ENCODE data around the gene HAX1. TPM values are rescaled to one million over a fixed set of nuclear protein-coding genes. Genes with fewer than 3 reads are reported as not detected.
A peak's percentile ranks its signal among the peaks of the same experiment; 100 is the strongest.
"Not testable (repeated sequence)": the region's sequence is repeated elsewhere in the genome, so short reads cannot be mapped to it uniquely, and the experiment has no call there.

Gene HAX1
- total RNA-seq, 2 donors from 2014 or later, result 131 to 136 TPM

DNA sequence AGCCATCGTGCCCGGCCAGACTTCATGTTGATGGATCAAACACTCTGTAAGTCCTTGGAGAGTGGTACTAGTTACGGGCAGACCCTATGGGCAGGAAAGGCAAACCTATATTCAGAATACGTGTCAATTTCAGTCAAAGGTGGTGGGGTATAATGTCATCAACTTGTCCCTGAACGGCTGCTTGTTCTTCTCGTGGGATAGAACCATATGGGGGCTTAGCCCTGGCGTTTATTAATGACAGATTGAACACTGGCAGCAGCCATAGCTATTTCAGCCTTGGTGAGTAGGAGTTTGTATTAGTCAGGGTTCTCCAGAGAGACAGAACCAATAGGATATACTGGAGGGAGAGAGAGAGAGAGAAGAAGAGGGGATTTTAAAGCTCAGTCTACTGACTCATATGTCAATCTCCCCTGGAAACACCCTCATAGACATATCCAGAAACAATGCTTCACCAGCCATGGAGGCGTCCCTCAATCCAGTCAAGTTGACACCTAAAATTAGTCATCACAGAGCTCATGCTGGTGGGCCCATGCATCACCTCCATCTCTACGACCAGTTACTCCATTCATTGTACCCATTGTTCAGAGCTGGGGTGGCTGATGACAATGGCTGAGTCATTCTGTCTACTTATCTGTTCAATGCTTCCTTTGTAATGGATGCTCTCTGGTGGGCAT is 32.4 kb downstream of the HAX1 start:
- peaks cover 4 to 12% of the 10 kb centered on the region in 2 donors for H3K4me1 Mint-ChIP-seq (ENCODE audit: low read depth in 2 of 2)
- no peaks in the 10 kb centered on the region for H3K36me3 Mint-ChIP-seq
- H3K4me3 Mint-ChIP-seq, result no peak overlapping the region
- H3K27ac Mint-ChIP-seq, result no peak overlapping the region
- peaks cover 0 to 9% of the 10 kb centered on the region in 2 donors for H3K27me3 Mint-ChIP-seq
- peak; percentile 65 to 90 for ATAC-seq
- no peaks in the 10 kb centered on the region for H3K9me3 Mint-ChIP-seq
- DNase-seq (ENCODE audit: low spot score), result no peak

- peaks cover 0 to 9% of the 10 kb centered on the region in 2 donors for H3K27me3 Mint-ChIP-seq
Observed at GRCh38 chr1:154306151-154306550, 33.7 kb downstream of the HAX1 start.

GRCh38 chr1:154307670-154308270 is 35.3 kb downstream of the HAX1 start:
- not testable (repeated sequence) for DNase-seq (ENCODE audit: low spot score)

More at GRCh38 chr1:154306151-154306550, 33.7 kb downstream of the HAX1 start:
- Mint-ChIP-seq H3K9me3 (no peaks in the 10 kb centered on the region), H3K4me3 (no peak overlapping the region), H3K4me1 (ENCODE audit: low read depth in 2 of 2) (peaks cover 4 to 12% of the 10 kb centered on the region in 2 donors), H3K36me3 (no peaks in the 10 kb centered on the region), H3K27ac (no peak overlapping the region)
- no peak for DNase-seq (ENCODE audit: low spot score)
- ATAC-seq, result no peak

GRCh38 chr1:154309136-154309535 is 36.7 kb downstream of the HAX1 start:
- not testable (repeated sequence) for H3K4me3 Mint-ChIP-seq; H3K27ac Mint-ChIP-seq; DNase-seq (ENCODE audit: low spot score); H3K9me3 Mint-ChIP-seq; ATAC-seq; H3K36me3 Mint-ChIP-seq
- Mint-ChIP-seq H3K4me1 (ENCODE audit: low read depth in 2 of 2) (peaks cover 4 to 12% of the 10 kb centered on the region in 2 donors), H3K27me3 (peaks cover 0 to 14% of the 10 kb centered on the region in 2 donors)

More at GRCh38 chr1:154307670-154308270, 35.3 kb downstream of the HAX1 start:
- peaks cover 4 to 12% of the 10 kb centered on the region in 2 donors for H3K4me1 Mint-ChIP-seq (ENCODE audit: low read depth in 2 of 2)
- H3K27me3 Mint-ChIP-seq, ATAC-seq, H3K9me3 Mint-ChIP-seq, H3K27ac Mint-ChIP-seq, H3K36me3 Mint-ChIP-seq: not testable (repeated sequence)
- H3K4me3 Mint-ChIP-seq, result peak overlapping the region; percentile 0

DNA sequence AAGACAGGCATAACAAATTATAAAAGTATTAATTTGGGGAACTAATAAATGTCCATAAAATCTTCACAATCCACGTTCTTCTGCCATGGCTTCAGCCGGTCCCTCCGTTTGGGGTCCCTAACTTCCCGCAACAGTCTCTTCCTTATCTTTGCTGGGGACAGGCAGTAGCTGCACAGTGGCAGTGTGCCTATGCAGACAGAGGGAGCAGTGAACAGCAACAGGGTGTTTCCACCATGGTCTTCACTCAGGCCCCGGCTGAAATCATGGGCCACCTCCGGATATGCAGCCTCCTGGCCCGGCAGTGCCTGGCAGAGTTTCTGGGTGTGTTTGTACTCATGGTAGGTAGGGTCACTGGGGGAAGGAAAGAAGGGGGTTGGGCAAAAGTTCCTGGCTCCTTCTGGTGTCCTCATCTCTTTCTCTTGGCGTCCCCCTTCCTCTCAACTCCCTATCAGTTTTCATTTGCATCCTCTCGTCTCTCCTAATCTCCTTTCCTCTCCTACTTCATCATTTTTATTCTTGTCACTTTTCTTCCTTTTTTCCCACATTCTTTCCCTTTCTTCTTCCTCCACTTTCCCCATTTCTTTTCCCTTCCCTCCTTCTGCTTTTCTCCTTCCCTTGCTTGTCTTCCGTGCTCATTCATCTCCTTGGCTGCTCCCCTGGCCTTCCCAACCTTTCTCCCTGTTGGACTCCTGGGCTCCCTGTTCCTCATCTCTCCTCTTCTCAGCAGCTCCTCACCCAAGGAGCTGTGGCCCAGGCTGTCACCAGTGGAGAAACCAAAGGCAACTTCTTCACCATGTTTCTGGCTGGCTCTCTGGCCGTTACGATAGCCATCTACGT is 40.0 kb downstream of the HAX1 start:
- Mint-ChIP-seq H3K27me3 (peaks cover 0 to 11% of the 10 kb centered on the region in 2 donors), H3K4me1 (ENCODE audit: low read depth in 2 of 2) (peaks cover 4 to 11% of the 10 kb centered on the region in 2 donors)
- H3K27ac Mint-ChIP-seq; H3K9me3 Mint-ChIP-seq; H3K36me3 Mint-ChIP-seq; DNase-seq (ENCODE audit: low spot score); H3K4me3 Mint-ChIP-seq; ATAC-seq: not testable (repeated sequence)

DNA sequence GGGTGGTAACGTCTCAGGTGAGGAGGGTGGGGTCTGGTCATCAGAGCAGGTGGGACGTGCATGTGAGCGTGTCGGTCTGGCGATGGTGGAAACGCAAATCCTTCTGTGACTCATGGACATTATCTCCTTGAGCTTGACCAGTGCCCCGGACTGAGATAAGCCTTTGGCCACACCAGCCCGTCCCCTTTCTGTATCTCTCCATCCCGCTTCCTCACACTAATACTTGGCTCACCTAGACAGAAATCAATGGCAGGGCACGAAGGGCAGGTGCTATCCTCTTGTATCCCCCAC is 40.6 kb downstream of the HAX1 start:
- Mint-ChIP-seq H3K4me1 (ENCODE audit: low read depth in 2 of 2) (peaks cover 4 to 5% of the 10 kb centered on the region in 2 donors), H3K9me3 (no peaks in the 10 kb centered on the region), H3K27ac (no peak overlapping the region), H3K36me3 (peaks cover 4% of the 10 kb centered on the region), H3K27me3 (peaks cover 0 to 10% of the 10 kb centered on the region in 2 donors), H3K4me3 (no peak overlapping the region)
- ATAC-seq (no peak), DNase-seq (ENCODE audit: low spot score) (no peak)

DNA sequence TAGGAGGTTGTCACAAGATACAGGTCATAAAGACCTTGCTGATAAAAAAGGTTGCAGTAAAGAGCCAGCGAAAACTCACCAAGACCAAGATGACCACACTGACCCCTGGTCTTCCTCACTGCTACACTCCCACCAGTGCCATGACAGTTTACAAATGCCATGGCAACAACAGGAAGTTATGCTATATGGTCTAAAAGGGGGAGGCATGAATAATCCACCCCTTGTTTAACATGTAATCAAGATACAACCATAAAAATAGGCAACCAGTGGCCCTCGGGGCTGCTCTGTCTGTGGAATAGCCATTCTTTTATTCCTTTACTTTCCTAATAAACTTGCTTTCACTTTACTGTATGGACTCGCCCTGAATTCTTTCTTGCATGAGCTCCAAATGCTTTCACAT is 41.8 kb downstream of the HAX1 start:
- not testable (repeated sequence) for H3K27ac Mint-ChIP-seq; H3K36me3 Mint-ChIP-seq; H3K27me3 Mint-ChIP-seq; H3K4me3 Mint-ChIP-seq; DNase-seq (ENCODE audit: low spot score); H3K4me1 Mint-ChIP-seq (ENCODE audit: low read depth in 2 of 2); H3K9me3 Mint-ChIP-seq; ATAC-seq

- H3K9me3 Mint-ChIP-seq, result no peaks in the 10 kb centered on the region
- H3K36me3 Mint-ChIP-seq, result peaks cover 4% of the 10 kb centered on the region
- DNase-seq (ENCODE audit: low spot score) (no peak), ATAC-seq (no peak)
- no peak overlapping the region for H3K4me3 Mint-ChIP-seq
- peaks cover 5 to 8% of the 10 kb centered on the region in 2 donors for H3K27me3 Mint-ChIP-seq
- H3K27ac Mint-ChIP-seq, result no peak overlapping the region
- no peaks in the 10 kb centered on the region for H3K4me1 Mint-ChIP-seq (ENCODE audit: low read depth in 2 of 2)
Observed at GRCh38 chr1:154316704-154317103, 44.3 kb downstream of the HAX1 start.

DNA sequence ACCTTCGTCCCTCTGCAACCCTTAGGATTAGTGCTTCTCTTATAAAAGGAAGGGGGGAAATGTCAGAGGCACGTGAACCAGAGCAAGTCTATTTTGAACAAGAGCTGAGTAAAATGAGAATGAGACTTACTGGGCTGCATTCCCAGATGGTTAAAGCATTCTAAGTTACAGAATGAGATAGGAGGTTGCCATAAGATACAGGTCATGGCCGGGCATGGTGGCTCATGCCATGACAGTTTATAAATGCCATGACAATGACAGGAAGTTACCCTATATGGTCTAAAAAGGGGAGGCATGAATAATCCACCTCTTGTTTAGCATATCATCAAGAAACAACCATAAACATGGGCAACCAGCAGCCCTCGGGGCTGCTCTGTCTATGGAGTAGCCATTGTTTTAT is 46.0 kb downstream of the HAX1 start:
- no peak overlapping the region for H3K27ac Mint-ChIP-seq
- H3K4me3 Mint-ChIP-seq, result no peak overlapping the region
- H3K4me1 Mint-ChIP-seq (ENCODE audit: low read depth in 2 of 2), result no peaks in the 10 kb centered on the region
- ATAC-seq (no peak), DNase-seq (ENCODE audit: low spot score) (no peak)
- H3K9me3 Mint-ChIP-seq, result no peaks in the 10 kb centered on the region
- H3K27me3 Mint-ChIP-seq, result peaks cover 2 to 13% of the 10 kb centered on the region in 2 donors
- peaks cover 4% of the 10 kb centered on the region for H3K36me3 Mint-ChIP-seq

DNA sequence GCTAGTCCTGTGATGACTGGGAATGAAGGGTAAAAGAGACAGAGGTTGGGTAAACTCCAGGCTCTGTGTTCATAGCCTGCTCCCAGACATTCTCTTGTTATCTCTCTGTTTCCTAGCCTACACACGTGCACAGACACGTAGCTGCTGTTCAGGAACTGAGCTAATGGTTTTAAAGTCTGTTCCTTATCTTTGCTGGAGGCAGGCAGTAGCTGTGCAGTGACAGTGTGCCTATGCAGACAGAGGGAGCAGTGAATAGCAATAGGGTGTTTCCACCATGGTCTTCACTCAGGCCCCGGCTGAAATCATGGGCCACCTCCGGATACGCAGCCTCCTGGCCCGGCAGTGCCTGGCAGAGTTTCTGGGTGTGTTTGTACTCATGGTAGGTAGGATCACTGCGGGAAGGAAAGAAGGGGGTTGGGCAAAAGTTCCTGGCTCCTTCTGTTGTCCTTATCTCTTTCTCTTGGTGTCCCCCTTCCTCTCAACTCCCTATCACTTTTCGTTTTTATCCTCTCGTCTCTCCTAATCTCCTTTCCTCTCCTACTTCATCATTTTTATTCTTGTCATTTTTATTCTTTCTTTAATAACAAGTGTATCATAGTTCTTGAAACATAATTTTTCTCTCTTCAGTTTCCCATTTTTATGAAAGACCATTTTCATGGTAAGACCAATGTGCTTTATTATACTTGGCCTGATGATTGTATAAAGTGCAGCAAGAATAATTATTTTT is 48.6 kb downstream of the HAX1 start, which contains the start of gene AQP10:
TSS of gene AQP10 (plus strand) at position 212 of the 727 bp plus-strand sequence. CDS start at position 275, 63 bp downstream.
- H3K36me3 Mint-ChIP-seq, result peaks cover 4% of the 10 kb centered on the region
- peaks cover 2 to 13% of the 10 kb centered on the region in 2 donors for H3K27me3 Mint-ChIP-seq
- H3K27ac Mint-ChIP-seq, result no peak within 1 kb of the TSS
- no peak within 1 kb of the TSS for H3K4me3 Mint-ChIP-seq
- DNase-seq (ENCODE audit: low spot score) (no peak), ATAC-seq (no peak)
- no peaks in the 10 kb centered on the region for H3K9me3 Mint-ChIP-seq
- peaks cover 3% of the 10 kb centered on the region in 2 donors for H3K4me1 Mint-ChIP-seq (ENCODE audit: low read depth in 2 of 2)

DNA sequence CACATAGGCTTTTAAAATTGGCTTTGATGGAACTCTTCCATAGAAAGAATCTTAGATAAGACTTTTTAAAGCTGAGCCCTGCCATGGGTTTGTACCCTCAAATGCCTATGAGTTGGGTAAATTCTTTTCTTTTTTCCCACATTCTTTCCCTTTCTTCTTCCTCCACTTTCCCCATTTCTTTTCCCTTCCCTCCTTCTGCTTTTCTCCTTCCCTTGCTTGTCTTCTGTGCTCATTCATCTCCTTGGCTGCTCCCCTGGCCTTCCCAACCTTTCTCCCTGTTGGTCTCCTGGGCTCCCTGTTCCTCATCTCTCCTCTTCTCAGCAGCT is 49.1 kb downstream of the HAX1 start:
- not testable (repeated sequence) for H3K4me1 Mint-ChIP-seq (ENCODE audit: low read depth in 2 of 2); H3K4me3 Mint-ChIP-seq; H3K36me3 Mint-ChIP-seq; DNase-seq (ENCODE audit: low spot score); H3K9me3 Mint-ChIP-seq; H3K27ac Mint-ChIP-seq; ATAC-seq
- H3K27me3 Mint-ChIP-seq, result peaks cover 2 to 13% of the 10 kb centered on the region in 2 donors

- H3K27ac Mint-ChIP-seq, result no peak overlapping the region
- no peak overlapping the region for H3K4me3 Mint-ChIP-seq
- H3K36me3 Mint-ChIP-seq, result no peaks in the 10 kb centered on the region
- no peaks in the 10 kb centered on the region for H3K9me3 Mint-ChIP-seq
- DNase-seq (ENCODE audit: low spot score), result no peak
- no peak for ATAC-seq
- peaks cover 24 to 25% of the 10 kb centered on the region in 2 donors for H3K4me1 Mint-ChIP-seq (ENCODE audit: low read depth in 2 of 2)
- H3K27me3 Mint-ChIP-seq, result peaks cover 2 to 13% of the 10 kb centered on the region in 2 donors
Observed at GRCh38 chr1:154323493-154323892, 51.1 kb downstream of the HAX1 start.

GRCh38 chr1:154324241-154324640 is 51.8 kb downstream of the HAX1 start:
- H3K27me3 Mint-ChIP-seq, result peaks cover 2 to 13% of the 10 kb centered on the region in 2 donors
- no peak for ATAC-seq
- peak overlapping the region; percentile 92 for H3K4me3 Mint-ChIP-seq
- H3K9me3 Mint-ChIP-seq, result no peaks in the 10 kb centered on the region
- no peak for DNase-seq (ENCODE audit: low spot score)
- peak overlapping the region; percentile 16 to 42 for H3K27ac Mint-ChIP-seq
- H3K36me3 Mint-ChIP-seq, result no peaks in the 10 kb centered on the region
- H3K4me1 Mint-ChIP-seq (ENCODE audit: low read depth in 2 of 2), result peaks cover 27% of the 10 kb centered on the region in 2 donors
